Measurements from ENCODE around the gene PRTFDC1. TPM values are rescaled to one million over a fixed set of nuclear protein-coding genes. Genes with fewer than 3 reads are reported as not detected.

Gene PRTFDC1, protein sequence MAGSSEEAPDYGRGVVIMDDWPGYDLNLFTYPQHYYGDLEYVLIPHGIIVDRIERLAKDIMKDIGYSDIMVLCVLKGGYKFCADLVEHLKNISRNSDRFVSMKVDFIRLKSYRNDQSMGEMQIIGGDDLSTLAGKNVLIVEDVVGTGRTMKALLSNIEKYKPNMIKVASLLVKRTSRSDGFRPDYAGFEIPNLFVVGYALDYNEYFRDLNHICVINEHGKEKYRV
- total RNA-seq: under 1 TPM; 0.32 to 0.71 TPM

DNA sequence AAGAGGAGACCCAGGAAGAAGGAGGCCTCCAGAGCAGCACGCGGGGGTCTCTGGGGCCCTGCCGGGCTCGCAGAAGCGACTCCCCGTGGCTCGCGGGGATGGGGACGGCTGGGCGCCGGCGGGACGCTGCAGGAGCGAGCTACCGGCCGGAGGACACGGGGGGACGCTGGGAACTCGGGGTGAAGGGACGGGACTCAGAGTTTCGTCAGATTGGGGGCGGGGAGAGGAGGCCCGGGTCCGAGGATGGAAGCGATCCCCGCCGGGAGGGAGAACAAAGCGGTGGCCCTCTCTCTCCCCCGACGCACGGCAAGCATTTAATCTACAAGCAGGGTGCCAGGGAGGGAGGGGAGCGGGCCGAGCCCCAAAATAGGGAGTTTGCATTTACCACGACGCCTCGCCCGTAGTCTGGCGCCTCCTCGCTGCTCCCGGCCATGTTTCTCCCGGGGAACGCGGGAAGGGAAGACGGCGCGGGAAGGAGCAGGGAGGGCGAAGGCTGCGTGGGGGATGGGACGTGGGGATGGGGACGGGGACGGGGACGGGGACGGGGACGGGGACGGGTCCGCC is at the start of gene PRTFDC1:
TSS of gene PRTFDC1 (minus strand) at position 464 of the 564 bp plus-strand sequence. CDS start at position 433, 31 bp downstream.
- POLR2A ChIA-PET: no interaction called here
- Mint-ChIP-seq H3K27me3 (peaks cover 4% of the 10 kb centered on the region), H3K27ac (peak within 1 kb of the TSS; percentile 40), H3K4me1 (peaks cover 24% of the 10 kb centered on the region), H3K4me3 (peak within 1 kb of the TSS; percentile 67), H3K36me3 (ENCODE audit: low read depth) (no peaks in the 10 kb centered on the region), H3K9me3 (ENCODE audit: low read depth) (no peaks in the 10 kb centered on the region)
- peak; percentile 45 for DNase-seq
- intact Hi-C loops (cut with DNase I, micrococcal nuclease): loop anchor here (2.0 to 5.0 kb wide), 4 partner anchors 65 to 309 kb away; partner anchors contain the start of genes ARHGAP21 (in 1 of the 2), ENKUR (in 1 of the 2) and THNSL1 (in 1 of the 2)
- ATAC-seq: peak; percentile 3
- CTCF ChIA-PET: interaction anchor here (1.1 to 1.3 kb wide), 2 partner anchors 10 to 38 kb away, joined by 3 read pairs; no protein-coding TSS in a partner anchor

DNA sequence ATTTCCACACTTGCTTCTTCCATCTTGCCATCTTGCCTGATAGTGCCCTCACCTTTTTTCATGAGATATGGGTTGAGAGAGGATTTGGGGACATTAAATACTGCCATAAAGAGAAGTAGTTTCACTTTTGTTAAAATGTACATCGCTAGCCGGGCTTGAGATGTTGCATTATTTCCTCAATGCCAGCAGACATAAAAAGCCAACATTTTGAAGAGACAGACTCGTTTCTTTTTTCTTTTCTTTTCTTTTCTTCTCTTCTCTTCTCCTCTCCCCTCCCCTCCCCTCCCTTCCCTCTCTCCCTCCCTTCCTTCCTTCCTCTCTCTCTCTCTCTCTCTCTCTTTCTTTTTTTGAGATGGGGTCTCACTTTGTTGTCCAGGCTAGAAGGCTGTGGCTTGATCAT is 45.6 kb upstream of the PRTFDC1 start:
- H3K4me3 Mint-ChIP-seq: no peak overlapping the region
- H3K9me3 Mint-ChIP-seq (ENCODE audit: low read depth): peaks cover 9% of the 10 kb centered on the region
- ATAC-seq (no peak), DNase-seq (no peak)
- peaks cover 2% of the 10 kb centered on the region for H3K27me3 Mint-ChIP-seq
- POLR2A ChIA-PET: no interaction called here
- CTCF ChIA-PET: interaction anchor here (0.6 kb wide), 1 partner anchor 1093 kb away, joined by 3 read pairs; no protein-coding TSS in a partner anchor
- H3K36me3 Mint-ChIP-seq (ENCODE audit: low read depth): no peaks in the 10 kb centered on the region
- no peak overlapping the region for H3K27ac Mint-ChIP-seq
- intact Hi-C loops (cut with DNase I, micrococcal nuclease): no loop called here
- H3K4me1 Mint-ChIP-seq: no peaks in the 10 kb centered on the region

DNA sequence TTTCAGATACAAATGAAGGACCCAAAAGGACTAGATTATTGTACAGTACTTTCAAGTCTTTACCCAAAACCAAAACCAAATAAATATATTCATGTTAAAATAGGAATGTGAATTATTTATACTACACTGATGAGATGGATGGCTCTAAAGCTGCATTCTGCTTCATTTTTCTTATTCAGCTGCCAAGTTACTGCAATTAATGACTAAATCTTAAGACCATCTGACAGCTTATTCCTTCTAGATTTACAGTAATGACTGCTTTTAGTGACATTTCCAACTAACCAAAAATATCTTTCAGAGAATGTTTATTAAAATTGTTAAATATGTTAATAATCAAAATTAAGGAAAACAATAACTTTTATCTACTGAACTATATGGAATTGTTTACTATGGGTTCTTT is 42.7 kb upstream of the PRTFDC1 start:
- ChIA-PET CTCF (no interaction called here), POLR2A (no interaction called here)
- Mint-ChIP-seq H3K36me3 (ENCODE audit: low read depth) (no peaks in the 10 kb centered on the region), H3K27ac (no peak overlapping the region), H3K27me3 (peaks cover 3% of the 10 kb centered on the region), H3K9me3 (ENCODE audit: low read depth) (peaks cover 2% of the 10 kb centered on the region), H3K4me3 (no peak overlapping the region), H3K4me1 (no peaks in the 10 kb centered on the region)
- DNase-seq: no peak
- intact Hi-C loops (cut with DNase I, micrococcal nuclease): no loop called here
- no peak for ATAC-seq

DNA sequence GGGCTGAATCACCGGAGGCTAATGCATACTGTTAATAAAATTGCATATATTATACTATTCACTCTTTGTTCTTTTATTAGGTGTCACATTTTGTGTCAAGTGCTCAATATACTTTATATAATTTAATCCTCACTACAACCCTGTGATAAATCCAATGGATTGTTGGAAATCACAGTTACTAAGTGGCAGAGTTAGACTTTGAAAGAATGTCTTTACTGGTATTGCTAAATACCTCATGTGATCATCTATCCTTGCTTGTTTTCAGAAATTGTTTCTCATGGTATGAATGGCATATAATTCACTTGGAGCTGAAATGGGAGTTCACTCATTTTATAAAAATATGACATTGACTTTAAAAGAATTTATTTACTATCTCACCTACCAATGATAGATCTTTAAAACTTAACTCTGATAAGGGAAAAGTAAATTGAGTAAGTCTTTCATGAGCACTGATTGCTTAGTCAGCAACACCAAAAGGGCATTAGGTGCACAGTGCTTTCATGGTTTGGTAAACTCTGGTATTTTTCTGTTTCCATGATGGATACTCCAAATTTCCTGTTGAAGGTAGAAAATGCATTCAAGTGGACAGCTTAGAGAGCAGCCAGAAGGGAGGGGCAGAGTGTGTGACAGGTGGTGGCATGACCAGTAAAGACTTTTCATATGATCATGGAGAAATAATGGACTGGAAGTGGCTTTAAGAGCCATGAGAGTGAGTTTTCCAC is 41.0 kb upstream of the PRTFDC1 start:
- ChIA-PET POLR2A (no interaction called here), CTCF (interaction anchor here (0.6 kb wide), 1 partner anchor 87 kb away, joined by 3 read pairs; no protein-coding TSS in a partner anchor)
- Mint-ChIP-seq H3K4me3 (no peak overlapping the region), H3K9me3 (ENCODE audit: low read depth) (no peaks in the 10 kb centered on the region), H3K36me3 (ENCODE audit: low read depth) (no peaks in the 10 kb centered on the region), H3K27ac (no peak overlapping the region), H3K4me1 (no peaks in the 10 kb centered on the region), H3K27me3 (peaks cover 3% of the 10 kb centered on the region)
- intact Hi-C loops (cut with DNase I, micrococcal nuclease): no loop called here
- DNase-seq (no peak), ATAC-seq (no peak)

DNA sequence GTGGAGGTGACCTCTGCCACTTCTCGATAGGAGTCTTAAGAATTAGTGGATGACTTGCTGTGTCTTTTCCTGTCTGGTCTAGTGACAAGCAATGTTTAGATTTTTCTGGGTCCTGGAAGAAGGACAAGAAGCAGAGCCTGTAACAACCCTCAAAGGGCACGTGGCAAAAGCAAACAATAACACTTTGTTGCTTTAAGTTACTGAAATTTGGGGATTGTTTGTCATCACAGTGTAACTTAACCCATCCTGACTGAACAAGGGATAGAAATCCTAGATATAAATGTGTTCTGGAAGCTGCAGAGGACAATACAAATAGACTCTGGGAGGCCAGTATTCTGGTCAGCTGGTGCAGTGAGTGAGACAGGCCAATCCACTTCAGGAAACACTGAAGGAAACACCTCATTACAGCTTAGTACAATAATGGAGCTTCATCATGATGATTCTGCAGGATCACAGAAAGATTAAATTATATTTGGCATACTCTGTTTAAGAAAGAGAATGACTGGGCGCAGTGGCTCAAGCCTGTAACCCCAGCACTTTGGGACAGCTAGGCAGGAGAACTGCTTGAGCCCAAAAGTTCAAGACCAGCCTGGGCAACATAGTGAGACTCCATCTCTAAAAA is 40.2 kb upstream of the PRTFDC1 start:
- no peaks in the 10 kb centered on the region for H3K9me3 Mint-ChIP-seq (ENCODE audit: low read depth)
- CTCF ChIA-PET: no interaction called here
- POLR2A ChIA-PET: no interaction called here
- peaks cover 3% of the 10 kb centered on the region for H3K27me3 Mint-ChIP-seq
- no peak overlapping the region for H3K4me3 Mint-ChIP-seq
- no peaks in the 10 kb centered on the region for H3K36me3 Mint-ChIP-seq (ENCODE audit: low read depth)
- intact Hi-C loops (cut with DNase I, micrococcal nuclease): no loop called here
- ATAC-seq (no peak), DNase-seq (no peak)
- H3K27ac Mint-ChIP-seq: no peak overlapping the region
- no peaks in the 10 kb centered on the region for H3K4me1 Mint-ChIP-seq

DNA sequence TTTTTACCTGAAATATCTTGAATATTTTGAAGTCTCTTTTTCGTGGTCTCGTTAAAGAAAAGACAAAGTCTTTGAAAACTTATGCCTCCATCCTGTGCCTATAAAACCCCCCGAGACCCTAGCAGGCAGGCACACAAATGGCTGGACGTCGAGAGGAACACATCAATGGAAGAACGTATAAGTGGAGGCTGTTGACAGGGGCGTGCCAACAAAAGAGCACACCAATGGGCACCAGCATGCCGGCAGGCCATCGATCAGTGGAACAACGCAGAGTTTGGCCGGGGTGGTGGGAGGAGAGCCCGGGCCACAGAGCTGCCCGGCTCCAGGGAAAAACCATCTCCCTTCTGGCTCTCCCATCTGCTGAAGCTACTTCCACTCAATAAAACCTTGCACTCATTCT is 38.9 kb upstream of the PRTFDC1 start:
- H3K27ac Mint-ChIP-seq: no peak overlapping the region
- ATAC-seq: no peak

DNA sequence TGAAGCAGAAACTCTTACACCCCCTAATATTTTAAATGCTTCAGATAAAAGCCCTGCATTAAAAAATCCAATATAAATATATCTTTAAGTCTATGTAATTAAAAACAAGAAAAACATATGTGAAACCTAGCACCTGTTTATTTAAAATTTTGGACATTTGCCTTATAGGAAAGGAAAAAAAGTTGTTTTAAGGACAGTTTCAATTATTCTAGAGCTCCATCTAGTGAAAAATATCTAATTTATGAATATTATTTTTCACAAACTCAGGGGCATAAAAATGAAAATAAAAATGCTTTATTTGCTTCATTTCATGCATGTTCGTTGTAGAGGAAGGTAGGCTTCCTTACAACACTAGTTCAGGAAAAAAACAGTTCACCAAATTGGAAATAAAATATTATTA is 37.5 kb upstream of the PRTFDC1 start:
- ChIA-PET POLR2A (interaction anchor here (0.6 kb wide), 1 partner anchor 123 kb away, joined by 5 read pairs; no protein-coding TSS in a partner anchor), CTCF (no interaction called here)
- intact Hi-C loops (cut with DNase I, micrococcal nuclease): loop anchor here in 1 of 2 experiments (2.0 kb wide), 1 partner anchor 347 kb away; no protein-coding TSS in a partner anchor
- Mint-ChIP-seq H3K4me3 (no peak overlapping the region), H3K36me3 (ENCODE audit: low read depth) (no peaks in the 10 kb centered on the region), H3K4me1 (no peaks in the 10 kb centered on the region), H3K9me3 (ENCODE audit: low read depth) (no peaks in the 10 kb centered on the region), H3K27me3 (peaks cover 3% of the 10 kb centered on the region), H3K27ac (no peak overlapping the region)
- DNase-seq (no peak), ATAC-seq (no peak)

More for the DNA sequence above, 38.9 kb upstream of the PRTFDC1 start:
- intact Hi-C loops (cut with DNase I, micrococcal nuclease): loop anchor here in 1 of 2 experiments (2.0 kb wide), 1 partner anchor 348 kb away; no protein-coding TSS in a partner anchor
- Mint-ChIP-seq H3K9me3 (ENCODE audit: low read depth) (no peaks in the 10 kb centered on the region), H3K4me3 (no peak overlapping the region), H3K36me3 (ENCODE audit: low read depth) (no peaks in the 10 kb centered on the region), H3K27me3 (peaks cover 3% of the 10 kb centered on the region), H3K4me1 (no peaks in the 10 kb centered on the region)
- ChIA-PET CTCF (interaction anchor here (0.6 kb wide), 1 partner anchor 1832 kb away, joined by 3 read pairs; no protein-coding TSS in a partner anchor), POLR2A (no interaction called here)
- DNase-seq: no peak

DNA sequence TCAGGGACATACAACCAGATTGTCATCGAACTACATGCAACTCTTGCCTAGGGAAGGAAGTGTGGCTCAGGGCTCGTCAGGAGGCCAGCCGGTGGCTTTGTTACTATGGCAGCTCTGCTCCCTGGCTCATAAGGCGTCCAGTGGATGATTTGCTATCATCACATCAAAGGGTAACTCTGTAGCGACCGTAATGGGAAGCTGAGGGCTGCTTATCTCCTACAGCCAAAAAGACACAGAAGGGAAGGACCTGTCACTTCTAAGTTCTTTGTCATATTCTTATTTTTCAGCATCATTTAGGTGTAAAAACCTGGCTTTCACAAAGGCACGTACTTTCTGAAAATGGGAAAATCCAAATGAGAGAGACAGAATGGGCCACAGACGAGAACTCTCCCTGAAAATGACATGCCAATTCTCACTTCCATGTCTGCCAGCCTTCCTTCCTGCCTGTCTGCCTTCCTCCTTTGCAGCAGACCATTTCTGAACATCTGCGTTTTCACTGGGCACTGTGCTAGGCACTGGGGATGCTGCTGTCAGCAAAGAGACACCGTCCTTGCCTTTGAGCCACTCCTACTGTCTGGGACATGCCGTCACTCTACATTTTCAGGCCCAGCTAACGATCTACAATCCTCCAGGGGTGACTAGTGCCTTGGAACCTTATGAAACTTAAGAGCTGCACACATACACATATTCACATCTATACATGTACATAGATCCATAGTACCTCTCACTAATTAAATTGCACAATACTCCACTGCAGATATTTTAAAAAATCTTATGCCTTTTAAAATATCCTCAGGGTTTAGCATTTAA is 36.6 kb upstream of the PRTFDC1 start:
- Mint-ChIP-seq H3K4me1 (no peaks in the 10 kb centered on the region), H3K36me3 (ENCODE audit: low read depth) (no peaks in the 10 kb centered on the region), H3K27ac (no peak overlapping the region), H3K4me3 (no peak overlapping the region), H3K27me3 (peaks cover 3% of the 10 kb centered on the region), H3K9me3 (ENCODE audit: low read depth) (no peaks in the 10 kb centered on the region)
- ChIA-PET POLR2A (interaction anchor here (0.6 kb wide), 1 partner anchor 122 kb away, joined by 5 read pairs; no protein-coding TSS in a partner anchor), CTCF (no interaction called here)
- DNase-seq: no peak
- intact Hi-C loops (cut with DNase I, micrococcal nuclease): no loop called here
- ATAC-seq: no peak

DNA sequence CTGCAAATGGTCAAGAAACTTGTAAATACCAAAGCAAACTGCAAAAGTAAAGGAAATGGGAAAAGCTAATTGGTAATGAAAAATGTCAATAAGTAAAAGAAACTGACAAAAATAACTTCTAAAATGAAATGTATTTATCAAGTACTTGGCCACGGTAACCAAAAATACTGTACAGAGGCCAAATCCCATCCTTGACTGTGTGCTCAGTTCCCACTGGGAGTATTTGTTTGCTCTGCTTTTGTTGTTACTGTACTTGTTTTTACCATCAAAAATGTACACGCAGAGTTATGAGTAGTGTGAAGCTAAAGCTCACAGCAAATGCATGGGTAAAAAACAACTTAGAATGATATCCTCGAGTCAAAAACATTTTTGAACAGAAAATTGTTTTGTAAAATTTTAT is 32.5 kb upstream of the PRTFDC1 start:
- ChIA-PET CTCF (interaction anchor here (0.7 kb wide), 1 partner anchor 42 kb away, joined by 3 read pairs; no protein-coding TSS in a partner anchor), POLR2A (no interaction called here)
- H3K27ac Mint-ChIP-seq: no peak overlapping the region
- ATAC-seq (no peak), DNase-seq (no peak)
- H3K4me1 Mint-ChIP-seq: peaks cover 10% of the 10 kb centered on the region
- intact Hi-C loops (cut with DNase I, micrococcal nuclease): no loop called here
- H3K27me3 Mint-ChIP-seq: no peaks in the 10 kb centered on the region
- H3K9me3 Mint-ChIP-seq (ENCODE audit: low read depth): no peaks in the 10 kb centered on the region
- no peak overlapping the region for H3K4me3 Mint-ChIP-seq
- no peaks in the 10 kb centered on the region for H3K36me3 Mint-ChIP-seq (ENCODE audit: low read depth)

DNA sequence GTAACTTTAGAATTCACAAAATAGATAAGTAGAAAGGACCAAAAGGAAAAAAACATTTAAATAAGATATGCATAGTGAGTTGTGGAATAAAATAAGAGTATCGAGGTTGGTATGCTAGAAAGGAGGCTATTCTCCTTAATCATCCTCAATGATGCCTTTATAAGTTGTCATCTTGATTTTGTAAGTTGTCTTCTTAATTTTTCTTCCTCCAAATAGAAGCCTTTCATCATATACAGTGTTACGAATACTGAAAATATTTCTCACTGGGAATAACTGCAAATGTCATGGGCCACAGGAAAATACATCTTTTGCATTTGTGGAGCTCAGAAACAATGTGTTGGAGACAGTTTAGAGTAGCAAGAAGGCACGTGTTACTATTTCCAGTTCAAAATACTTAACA is 31.5 kb upstream of the PRTFDC1 start:
- ATAC-seq (no peak), DNase-seq (no peak)
- Mint-ChIP-seq H3K36me3 (ENCODE audit: low read depth) (no peaks in the 10 kb centered on the region), H3K27me3 (no peaks in the 10 kb centered on the region), H3K4me3 (no peak overlapping the region), H3K4me1 (peaks cover 10% of the 10 kb centered on the region), H3K27ac (no peak overlapping the region), H3K9me3 (ENCODE audit: low read depth) (no peaks in the 10 kb centered on the region)
- ChIA-PET POLR2A (no interaction called here), CTCF (interaction anchor here (0.6 kb wide), 1 partner anchor 342 kb away, joined by 3 read pairs; no protein-coding TSS in a partner anchor)
- intact Hi-C loops (cut with DNase I, micrococcal nuclease): no loop called here

DNA sequence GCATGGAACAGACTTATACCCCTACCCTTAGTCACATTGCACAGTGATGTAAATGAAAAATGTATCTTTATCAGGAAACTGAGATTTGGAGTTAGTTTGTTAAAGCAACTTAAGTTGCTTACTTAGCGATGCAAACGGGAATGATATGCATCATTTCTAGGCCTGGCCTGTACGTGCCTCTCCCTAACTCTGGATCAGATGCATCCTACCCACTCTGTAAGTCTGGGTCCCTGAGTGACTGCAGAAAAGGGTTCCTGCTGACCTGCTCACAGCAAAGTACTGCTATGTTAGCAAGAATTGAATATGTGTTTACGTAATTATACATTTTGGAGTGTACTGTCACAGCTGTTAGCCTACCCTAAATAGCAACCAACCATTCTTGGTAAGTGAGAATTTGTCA is 30.7 kb upstream of the PRTFDC1 start:
- CTCF ChIA-PET: interaction anchor here (0.7 kb wide), 1 partner anchor 117 kb away, joined by 6 read pairs; no protein-coding TSS in a partner anchor

More for the DNA sequence above, 30.7 kb upstream of the PRTFDC1 start:
- no peak for DNase-seq
- no peak for ATAC-seq
- Mint-ChIP-seq H3K9me3 (ENCODE audit: low read depth) (no peaks in the 10 kb centered on the region), H3K4me3 (no peak overlapping the region), H3K4me1 (peaks cover 10% of the 10 kb centered on the region), H3K36me3 (ENCODE audit: low read depth) (no peaks in the 10 kb centered on the region), H3K27me3 (no peaks in the 10 kb centered on the region), H3K27ac (no peak overlapping the region)
- POLR2A ChIA-PET: no interaction called here
- intact Hi-C loops (cut with DNase I, micrococcal nuclease): no loop called here

Data from activated CD4-positive, alpha-beta T cell treated with anti-CD3 and anti-CD28 coated beads for 36 hours (primary cell).